Hepatic stellate cell (primary cell): ENCODE measurements around the gene ALOX12.
A peak's percentile ranks its signal among the peaks of the same experiment; 100 is the strongest.

Experiments used
- DNase-seq: peaks from one replicate; pipeline ENCODE4 v3.0.0; 2011; ENCODE audit warnings: low spot score

Gene ALOX12

GRCh38 chr17:7022781-7023571 is 27.1 kb downstream of the ALOX12 start, which contains the start of gene BCL6B:
TSS of gene BCL6B (plus strand) at chr17:7023050. CDS start at chr17:7023672, 622 bp downstream.
- DNase-seq: no peak

- DNase-seq: peak; percentile 82
Measured at GRCh38 chr17:7023576-7024401, 27.9 kb downstream of the ALOX12 start.

GRCh38 chr17:7024402-7024785 is 28.5 kb downstream of the ALOX12 start:
- DNase-seq: no peak

GRCh38 chr17:7025245-7025644 is 29.4 kb downstream of the ALOX12 start:
- no peak for DNase-seq

- no peak for DNase-seq
Measured at GRCh38 chr17:7026471-7027115, 30.7 kb downstream of the ALOX12 start.

GRCh38 chr17:7027335-7027734 is 31.5 kb downstream of the ALOX12 start:
- no peak for DNase-seq

- DNase-seq: no peak
Measured at GRCh38 chr17:7029096-7029495, 33.2 kb downstream of the ALOX12 start.

GRCh38 chr17:7029659-7030058 is 33.8 kb downstream of the ALOX12 start:
- no peak for DNase-seq

- no peak for DNase-seq
Measured at GRCh38 chr17:7034955-7035590, 39.2 kb downstream of the ALOX12 start.

GRCh38 chr17:7035591-7036368 is 39.9 kb downstream of the ALOX12 start, which contains the start of gene SLC16A13:
TSS of gene SLC16A13 (plus strand) at chr17:7036015. CDS start at chr17:7036383, 368 bp downstream.
- DNase-seq: peak; percentile 100

GRCh38 chr17:7038025-7038862 is 42.4 kb downstream of the ALOX12 start:
- DNase-seq: no peak

- DNase-seq: no peak
Measured at GRCh38 chr17:7039832-7040231, 44.0 kb downstream of the ALOX12 start.

GRCh38 chr17:7041607-7042500 is 46.0 kb downstream of the ALOX12 start:
- no peak for DNase-seq

GRCh38 chr17:7042501-7043181 is 46.8 kb downstream of the ALOX12 start:
- no peak for DNase-seq

GRCh38 chr17:7043182-7043496 is 47.3 kb downstream of the ALOX12 start:
- no peak for DNase-seq

- no peak for DNase-seq
Measured at GRCh38 chr17:7043497-7044198, 47.8 kb downstream of the ALOX12 start, which contains the start of gene SLC16A11. TSS of gene SLC16A11 (minus strand) at chr17:7044092. CDS start at chr17:7043513, 579 bp downstream.

GRCh38 chr17:7045492-7046126 is 49.8 kb downstream of the ALOX12 start:
- peak; percentile 66 for DNase-seq
